Astrocyte of the hippocampus (primary cell): ENCODE measurements around the gene TTR.

Experiments used
- DNase-seq: peaks from one replicate; pipeline ENCODE4 v3.0.0; 2011; ENCODE audit warnings: low read depth, low spot score

Gene TTR

DNA sequence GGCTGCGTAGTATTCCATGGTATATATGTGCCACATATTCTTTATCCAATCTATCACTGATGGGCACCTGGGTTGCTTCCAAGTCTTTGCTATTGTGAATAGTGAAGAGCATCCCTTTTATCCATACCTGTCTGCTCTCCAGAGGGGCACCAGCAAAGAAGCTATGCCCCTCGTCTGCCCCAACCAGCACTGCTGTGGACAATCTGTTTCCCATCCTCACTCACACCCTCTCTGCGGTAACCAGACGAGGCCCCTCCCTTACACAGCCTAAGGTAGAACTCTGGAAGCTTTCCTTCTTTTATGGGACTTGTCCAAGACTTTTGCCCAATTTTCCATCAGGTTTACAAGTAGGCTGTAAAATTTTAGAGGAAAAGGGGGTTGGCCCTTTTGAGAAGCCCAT lies 24.9 kb downstream of the TTR start:
- no peak for DNase-seq

DNA sequence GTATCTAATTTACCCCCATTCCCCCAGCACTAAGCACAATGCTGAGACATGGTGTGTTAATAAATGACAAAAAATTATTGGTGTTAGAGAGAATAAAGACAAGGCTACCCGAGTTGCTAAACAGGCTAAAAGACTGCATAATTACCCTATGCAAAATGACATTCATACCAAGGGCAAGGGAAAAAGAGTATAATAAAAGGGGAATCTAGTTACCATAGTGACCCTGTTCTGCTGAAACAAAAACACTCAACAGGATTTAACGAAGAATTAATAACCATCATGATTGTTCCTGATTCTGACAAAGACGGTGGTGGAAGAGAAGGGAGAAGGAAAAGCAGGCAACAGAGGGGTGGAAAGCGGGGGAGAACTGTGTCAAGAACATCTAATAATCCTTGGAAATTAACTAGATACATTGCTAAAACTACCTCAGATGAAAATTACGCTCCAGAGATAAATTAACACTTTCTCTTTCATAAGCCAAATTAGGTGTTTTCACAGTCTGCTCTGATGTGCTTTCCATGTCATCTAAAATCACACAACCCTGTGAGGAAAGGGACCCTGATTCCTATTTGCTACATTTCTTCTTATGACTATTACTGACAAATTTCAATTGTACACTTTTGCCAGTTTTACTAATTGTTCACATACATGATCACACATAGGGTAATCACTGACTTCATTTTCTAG lies 25.5 kb downstream of the TTR start:
- DNase-seq = no peak

DNA sequence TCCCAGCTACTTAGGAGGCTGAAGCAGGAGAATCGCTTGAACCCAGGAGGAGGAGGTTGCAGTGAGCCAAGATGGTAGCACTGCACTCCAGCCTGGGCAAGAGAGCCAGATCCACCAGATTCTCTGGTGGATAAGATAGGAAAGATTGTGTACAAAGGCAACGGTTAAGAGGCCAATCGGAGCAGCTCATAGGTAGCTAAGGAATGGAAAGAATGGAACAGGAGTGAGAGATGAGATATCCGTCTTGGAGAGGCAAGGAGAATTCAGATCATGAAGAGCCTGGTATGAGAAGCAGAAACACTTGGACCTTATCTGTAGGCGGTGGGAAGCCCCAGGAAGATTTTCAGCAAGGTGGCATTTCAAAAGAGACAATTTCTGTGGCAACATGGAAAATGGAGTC lies 27.1 kb downstream of the TTR start:
- no peak for DNase-seq

DNA sequence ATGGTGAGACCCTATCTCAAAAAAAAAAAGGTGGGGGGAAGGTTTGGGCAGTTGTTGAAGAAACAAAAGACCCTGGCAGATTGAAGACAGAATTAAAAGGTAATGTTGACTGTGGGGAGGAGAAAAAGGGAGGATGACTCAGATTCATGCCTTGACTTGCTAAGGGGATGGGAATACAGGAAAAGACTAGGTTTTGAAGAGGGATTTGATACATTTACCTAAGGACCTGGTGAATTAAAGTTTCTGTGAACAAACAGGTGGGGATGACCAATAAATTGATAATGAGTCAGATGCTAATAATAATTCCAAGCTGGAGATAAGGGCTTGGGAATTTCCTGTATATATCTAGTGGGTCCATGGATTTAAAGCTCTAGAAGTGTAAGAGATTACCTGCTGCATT lies 27.6 kb downstream of the TTR start:
- no peak for DNase-seq

DNA sequence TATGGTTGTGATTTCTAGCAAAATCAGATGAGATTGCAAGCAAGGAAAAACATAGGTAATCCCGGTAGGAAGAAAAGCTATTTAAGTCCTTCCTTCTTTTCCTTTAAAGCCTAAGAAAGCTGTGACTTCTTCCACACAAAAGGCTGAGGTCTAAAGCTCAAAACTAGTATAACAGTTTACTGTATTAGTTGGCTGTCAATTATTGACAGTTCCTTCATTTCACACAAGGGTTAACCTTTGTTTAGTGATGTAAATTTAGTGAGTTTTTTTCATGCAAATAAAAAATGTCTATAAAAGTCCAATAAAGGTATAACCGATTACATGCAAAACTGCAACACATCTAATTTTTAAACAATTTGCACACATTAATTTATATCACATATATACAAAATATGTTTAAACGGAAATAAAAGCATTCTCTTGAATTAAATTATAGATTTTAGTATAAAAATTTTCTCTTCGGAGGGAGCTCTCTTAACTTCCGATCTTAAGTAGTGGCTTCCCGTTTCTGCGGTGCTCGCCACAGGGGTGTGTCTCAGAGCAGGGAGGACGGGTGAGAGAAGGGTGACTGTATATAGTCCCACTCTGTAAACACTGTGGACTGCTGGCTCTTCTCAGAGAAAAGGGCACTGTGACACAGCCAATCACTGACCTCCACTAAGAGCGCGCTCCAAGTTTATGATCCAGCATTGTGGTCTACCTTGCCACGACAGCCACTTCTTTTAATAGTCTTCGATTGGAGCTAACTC lies 33.4 kb downstream of the TTR start:
- no peak for DNase-seq

DNA sequence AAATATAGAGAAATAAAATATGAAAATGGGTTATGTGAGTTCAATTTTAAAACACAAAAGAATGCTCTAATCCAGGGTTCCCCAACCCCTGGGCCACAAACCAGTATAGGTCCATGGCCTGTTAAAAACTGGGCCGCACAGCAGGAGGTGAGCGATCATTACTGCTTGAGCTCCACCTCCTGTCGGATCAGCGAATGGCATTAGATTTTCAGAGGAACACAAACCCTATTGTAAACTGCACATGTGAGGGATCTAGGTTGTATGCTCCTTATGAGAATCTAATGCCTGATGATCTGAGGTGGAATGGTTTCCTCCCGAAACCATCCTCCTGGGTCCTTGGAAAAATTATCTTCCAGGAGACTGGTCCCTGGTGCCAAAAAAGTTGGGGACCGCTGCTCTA lies 34.7 kb downstream of the TTR start:
- no peak for DNase-seq

DNA sequence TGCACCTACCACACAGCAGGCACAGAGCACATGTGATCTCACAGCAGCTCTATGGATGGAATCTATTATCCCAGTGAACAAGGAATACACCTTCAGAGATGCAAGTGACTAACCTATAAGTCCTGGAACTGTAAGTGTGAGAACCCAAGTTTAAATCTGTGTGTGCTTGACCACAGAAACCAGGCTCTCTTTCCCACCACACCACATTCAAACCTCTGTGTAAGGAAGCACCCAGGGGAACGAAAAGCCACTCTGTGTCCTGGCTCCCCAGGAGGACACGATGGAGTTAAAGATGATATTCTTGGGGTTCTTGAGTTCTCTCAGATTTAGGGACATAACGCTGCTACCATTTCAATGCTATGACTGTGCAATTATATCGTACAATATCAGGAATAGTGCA lies 38.9 kb downstream of the TTR start:
- DNase-seq = no peak

DNA sequence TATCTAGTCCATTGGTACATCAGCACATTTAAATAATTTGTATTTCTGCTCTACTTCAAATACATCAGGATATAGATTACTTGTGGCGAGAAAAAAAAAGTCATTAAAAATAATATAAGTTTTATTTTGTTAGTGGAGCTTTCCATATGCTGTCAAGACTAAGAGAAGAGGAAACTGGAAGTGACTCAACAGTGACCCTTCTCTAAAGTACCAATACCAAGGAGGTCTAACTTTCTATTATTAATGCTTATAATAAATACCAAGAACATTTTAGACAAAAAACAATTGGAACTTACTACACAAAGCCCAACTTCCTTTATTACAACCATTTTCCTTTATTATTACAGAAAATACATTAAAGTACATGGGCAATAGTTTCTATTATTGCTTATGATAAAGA lies 39.8 kb downstream of the TTR start:
- DNase-seq = no peak

DNA sequence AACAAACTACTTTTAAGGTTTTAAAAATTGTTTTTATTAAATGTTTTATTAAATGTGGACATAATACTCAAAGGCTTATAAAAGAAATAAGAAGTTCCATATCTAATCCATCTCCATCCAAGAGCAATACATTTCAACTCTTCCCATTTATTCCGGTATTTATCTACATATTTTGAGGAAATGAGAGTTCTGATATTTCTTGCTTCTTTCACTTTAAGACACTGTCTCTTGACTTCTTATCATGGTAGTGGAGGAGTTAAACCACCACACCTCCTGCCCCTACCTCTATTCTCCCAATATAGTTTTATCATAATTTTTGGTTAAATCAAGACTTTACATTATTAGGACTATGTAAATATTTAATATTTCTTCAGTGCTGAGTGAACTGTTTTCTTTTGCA lies 40.7 kb downstream of the TTR start:
- DNase-seq = no peak

DNA sequence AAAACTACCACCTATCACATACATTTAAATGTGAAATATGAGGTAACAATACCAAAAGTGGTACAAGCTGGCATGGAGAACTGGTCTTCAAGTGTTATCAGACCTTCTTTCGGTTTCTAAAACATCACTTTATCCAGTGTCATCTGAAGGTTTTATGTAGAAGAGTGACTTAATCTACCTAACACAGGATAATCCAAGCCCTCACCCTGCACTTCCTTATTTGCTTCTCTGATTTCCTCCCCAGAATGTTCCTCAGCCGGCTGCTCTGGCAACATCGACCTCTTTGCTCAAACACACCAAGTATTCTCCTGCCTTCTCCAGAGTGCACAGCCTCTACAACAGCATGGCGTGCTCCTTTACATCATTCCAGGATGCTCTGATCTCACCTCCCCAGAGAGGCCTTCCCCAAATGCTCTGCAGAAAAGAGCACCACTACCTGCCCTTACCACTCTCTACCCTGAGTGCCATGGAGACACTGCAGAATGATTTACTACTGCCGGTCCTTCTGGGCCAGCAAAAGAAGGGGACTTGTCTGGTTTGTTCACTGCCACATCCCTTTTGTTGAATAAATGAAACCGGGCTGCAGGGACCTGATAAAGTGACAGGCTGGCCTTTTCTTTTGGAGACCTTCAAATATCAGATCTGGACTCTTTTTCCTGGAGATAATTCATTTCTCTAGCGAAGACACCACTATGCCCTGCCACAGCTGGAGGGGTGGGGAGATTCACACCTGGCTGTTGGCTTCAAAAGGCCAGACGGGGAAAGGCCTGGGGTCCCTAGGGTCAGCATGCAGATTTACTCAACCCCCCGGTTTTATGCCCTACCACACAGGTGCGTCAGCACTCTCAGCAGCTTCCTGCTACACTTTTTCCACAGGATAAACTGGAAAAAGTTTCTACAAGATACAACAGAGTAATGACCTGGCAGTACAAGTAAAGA lies 42.0 kb downstream of the TTR start:
- DNase-seq = no peak

DNA sequence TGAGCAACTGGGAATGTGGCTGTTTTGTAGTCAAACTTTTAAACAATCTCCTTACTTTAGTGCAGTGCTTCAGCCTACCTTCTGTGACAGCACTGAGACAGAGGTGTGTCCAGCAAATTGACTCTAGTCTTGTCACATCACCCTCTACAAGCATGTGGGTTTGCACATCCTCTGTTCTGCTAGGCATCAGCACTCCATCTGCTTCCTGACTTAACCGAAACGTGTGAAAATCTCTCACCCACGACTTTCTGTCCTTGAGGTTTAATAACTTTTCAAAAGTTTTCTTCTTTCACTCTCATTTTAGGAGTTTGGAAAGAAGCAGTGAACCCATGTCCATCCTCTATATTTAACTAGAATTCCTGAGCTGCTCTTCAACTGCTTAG lies 42.6 kb downstream of the TTR start:
- no peak for DNase-seq

DNA sequence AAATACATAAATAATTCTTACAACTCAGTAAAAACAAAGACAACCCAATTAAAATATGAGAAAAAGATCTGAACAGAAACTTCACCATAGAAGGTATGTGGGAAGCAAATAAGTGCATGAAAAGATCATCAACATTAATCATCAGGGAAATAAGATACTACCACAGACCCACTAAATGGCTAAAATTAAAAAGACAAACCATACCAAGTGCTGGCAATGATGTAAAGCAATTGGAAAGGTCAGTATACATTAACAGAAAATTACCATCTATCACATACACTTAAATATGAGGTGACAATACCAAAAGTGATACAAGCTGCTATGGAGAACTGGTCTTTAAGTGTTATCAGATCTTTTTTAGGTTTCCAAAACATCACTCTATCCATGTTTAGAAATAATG lies 44.7 kb downstream of the TTR start:
- no peak for DNase-seq

DNA sequence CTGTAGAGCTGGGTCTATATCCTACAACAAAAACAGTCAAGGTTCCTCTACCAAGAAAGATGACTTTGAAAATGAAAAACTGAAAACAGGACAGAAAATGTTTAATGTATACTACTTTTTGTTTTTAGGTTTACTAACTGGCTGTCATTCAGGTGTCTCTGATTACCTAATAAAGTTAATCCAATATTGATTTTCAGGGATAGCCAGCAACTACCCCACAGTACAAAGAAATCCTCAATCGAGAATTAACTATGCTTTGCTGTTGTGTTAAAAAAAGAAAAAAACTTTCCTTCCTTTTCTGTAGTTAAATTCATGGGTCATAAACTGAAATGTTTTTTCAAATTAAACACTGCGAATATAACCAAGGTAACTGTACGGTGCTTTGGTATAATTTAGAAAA lies 45.8 kb downstream of the TTR start:
- DNase-seq = no peak

DNA sequence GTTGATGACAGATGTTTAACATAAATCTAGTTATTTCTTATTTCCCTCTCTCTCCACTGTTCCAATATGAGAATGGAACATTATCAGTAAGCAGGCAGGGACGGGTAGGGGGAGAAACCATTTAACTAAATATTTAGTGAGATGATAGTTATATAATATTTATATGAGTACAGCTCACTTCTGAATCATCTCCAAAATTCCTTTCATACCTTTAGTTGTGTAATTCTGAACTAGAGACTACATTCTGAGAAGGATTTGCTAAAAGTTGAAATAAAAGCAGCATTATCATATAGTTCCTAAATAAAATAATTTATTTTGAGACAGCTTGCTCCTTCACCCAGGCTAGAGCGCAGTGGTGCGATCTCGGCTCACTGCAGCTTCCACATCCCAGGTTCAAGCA lies 51.3 kb downstream of the TTR start:
- no peak for DNase-seq

DNA sequence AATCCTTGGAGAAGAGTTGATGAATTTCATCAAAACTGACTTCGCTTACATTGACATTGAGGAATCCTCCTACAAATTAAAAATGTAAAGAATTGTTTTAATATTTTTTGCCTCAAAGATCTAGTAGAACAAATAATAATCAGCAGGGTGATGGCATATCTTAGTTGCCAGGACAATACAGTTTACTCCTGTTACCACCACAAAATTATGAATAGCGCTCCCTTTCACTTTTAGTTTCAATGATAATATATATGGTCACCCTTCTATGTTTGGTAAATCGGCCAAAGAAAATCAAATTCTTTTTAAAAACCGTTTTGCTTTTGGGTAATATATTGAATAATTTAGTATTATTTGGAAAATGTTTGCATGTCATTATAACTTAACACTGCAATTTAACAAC lies 53.7 kb downstream of the TTR start:
- no peak for DNase-seq

DNA sequence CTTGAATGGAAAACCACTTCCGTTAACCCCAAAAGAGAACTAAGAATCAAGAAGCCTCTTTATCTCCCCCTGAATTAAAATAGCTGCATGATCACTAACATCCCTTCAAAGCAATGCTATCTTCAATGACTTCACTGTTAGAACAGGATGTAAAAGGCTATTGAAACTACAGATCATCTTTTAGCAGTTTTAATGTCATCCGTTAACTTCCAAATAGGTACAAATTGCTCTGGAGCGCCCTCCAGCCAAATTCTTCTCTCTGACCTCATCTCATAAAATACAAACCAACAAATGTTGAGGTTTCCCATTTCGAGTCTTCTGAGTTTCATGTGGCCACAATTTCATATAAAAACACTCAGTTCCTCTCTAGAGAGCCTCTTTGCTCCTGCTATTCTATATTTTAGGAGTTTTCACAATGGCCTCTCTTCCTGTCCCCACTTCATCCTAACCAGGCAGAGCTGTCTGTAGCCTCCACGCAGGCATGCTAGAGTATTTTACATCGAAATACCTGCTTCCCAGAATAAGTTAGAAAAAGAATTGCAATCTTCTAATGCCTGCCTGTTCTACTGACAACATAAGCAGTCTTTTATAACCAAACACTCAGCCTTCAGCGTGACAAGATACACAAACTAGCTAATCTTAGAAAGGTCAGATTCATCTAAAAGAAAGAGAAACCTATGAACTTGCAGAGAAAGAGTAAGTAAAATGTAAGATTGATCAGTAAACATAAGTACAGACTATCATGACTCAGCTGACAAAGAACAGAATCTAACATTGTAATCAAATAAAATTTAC lies 54.9 kb downstream of the TTR start:
- no peak for DNase-seq

DNA sequence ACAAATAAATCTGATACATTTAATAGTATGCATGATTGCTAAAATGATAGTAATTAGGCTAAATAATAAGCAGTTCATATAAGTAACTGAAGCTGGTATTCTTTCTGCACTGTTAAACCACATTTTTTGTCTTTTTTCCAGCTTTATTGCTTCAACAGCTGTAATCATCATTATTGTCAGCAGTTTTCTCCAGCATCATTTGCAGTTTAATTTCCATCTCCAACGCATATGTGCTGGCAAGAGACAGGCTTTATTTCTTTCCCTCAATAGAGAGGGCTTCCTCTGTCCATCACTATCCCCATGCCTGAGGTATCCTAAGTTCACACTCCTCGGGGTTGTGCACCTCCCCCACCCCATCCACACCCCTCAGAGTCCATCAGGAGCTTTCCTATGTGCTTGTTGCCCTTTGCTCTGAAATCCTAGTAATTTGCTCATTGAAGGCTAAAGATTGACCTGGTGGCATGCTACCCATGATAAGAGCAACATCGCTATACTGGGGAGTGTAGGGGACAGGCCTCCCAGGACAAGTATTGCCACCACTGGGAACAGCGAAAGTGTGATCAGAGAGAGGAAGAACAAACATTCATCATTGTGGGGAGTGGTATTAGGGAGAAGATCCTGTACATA lies 55.6 kb downstream of the TTR start:
- no peak for DNase-seq
